IPS-11a (cell line): ENCODE results near the gene KRTAP5-7.

ENCODE experiments used
- H3K4me3 ChIP-seq: one replicate; pipeline ENCODE4 v1.5.1; 2013; ENCODE audit warnings: low read depth, low read length, control low read depth

Gene KRTAP5-7

DNA sequence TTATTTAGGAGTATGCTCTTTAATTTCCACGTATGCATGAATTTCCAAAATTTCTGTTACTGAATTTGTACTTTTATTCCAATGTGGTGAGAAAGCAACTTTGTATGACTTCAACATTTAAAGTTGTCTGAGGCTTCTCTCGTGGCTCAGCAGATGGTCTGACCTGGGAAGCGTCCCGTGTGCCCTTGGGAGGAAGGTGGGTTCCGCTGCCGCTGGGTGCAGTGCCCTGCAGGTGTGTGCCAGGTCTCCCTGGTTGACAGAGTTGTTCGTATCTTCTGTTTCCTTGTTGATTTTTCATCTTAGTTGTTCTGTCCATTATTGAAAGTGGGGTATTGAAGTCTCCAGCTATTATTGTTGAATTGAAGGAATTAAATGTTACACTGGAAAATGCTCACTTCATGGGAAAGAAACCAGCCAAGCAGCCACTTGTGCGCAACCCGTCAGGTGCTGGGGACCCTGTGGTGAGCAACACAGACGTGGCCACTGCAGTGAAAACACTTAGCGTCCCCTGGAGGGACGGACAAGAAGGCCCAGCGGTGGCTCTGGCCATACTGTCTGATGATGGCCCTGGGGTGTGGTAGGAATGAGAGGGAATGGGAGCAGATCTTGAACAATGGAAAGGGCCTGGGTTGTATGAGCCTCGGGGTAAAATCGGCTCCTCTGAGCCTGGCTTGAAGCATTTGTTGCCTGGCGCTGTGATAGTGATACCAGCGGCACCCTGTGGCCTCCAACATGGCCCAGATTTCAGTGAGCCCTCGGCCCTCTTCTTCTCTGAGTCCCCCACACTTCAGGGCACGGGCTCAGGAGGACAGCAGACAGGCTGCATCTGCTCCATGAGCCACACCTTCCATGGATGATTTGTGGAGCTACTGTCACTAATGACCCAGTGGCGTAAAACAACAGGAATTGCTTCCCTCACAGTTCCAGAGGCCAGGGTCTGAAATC, 31.5 kb upstream of the KRTAP5-7 start:
- H3K4me3 ChIP-seq = no peak overlapping the region

DNA sequence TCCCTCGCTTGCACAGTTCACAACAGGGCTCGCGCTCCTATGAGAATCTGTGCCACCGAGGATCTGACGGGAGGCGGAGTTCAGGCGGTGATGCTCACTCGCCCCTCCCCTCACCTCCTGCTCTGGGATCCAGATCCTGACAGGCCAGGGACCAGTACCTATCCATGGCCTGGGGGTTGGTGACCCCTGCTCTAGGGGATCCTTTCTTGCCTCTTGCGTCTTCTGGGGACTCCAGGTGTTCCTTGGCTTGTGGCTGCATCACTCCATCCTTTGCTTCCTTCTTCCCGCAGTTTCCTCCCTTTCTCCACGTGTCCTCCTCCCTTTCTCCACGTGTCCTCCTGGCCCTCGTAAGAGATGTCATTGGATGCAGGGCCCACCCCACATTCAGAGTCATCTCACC, 30.6 kb upstream of the KRTAP5-7 start:
- no peak overlapping the region for H3K4me3 ChIP-seq

GRCh38 chr11:71498091-71498490, 29.0 kb upstream of the KRTAP5-7 start:
- H3K4me3 ChIP-seq = no peak overlapping the region

- no peak overlapping the region for H3K4me3 ChIP-seq
Measured at GRCh38 chr11:71499125-71499524, 27.9 kb upstream of the KRTAP5-7 start.

DNA sequence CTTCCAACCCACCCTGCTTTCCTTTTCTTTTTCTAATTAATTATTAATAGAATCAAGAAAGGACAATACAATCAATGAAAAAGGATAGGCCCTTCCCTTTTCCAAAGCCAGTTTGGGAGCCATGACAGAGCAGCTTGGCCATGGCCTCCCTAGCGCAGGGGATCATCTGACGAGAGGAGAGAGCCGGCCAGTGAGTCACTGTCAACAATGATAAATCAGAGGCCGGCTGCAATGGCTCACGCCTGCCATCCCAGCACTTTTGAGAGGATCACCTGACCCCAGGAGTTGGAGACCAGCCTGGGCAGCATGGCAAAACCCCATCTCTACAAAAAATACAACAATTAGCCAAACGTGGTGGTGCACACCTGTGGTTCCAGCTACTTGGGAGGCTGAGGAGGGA, 27.5 kb upstream of the KRTAP5-7 start:
- H3K4me3 ChIP-seq = no peak overlapping the region

GRCh38 chr11:71500601-71501021, 26.5 kb upstream of the KRTAP5-7 start:
- H3K4me3 ChIP-seq = no peak overlapping the region

- H3K4me3 ChIP-seq = no peak overlapping the region
Measured at GRCh38 chr11:71501071-71501985, 25.7 kb upstream of the KRTAP5-7 start.

- H3K4me3 ChIP-seq = no peak overlapping the region
Measured at GRCh38 chr11:71502026-71502425, 25.0 kb upstream of the KRTAP5-7 start.

DNA sequence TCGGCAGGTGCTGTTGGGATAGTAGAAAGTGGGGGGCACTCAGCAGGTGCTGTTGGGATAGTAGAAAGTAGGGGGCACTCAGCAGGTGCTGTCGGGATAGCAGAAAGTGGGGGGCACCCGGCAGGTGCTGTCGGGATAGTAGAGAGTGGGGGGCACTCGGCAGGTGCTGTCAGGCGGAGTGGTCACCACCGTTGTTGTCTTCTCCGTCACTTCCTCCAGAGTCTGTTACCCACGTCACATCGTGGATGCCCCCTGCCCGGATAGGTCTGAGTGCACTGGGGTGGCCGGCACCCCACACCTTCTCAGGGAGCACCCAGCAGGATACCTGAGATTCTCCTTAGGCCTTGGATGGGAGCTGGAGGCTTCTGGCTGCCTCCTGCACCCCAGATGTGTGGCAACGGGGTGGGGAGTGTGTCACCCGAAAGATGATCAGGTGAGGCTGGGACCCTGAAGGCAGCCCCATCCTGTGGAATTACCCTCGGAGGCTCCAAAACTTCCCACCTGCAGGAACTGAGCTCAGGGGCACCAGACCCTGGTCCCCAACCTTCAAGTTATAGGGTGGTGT, 24.1 kb upstream of the KRTAP5-7 start:
- no peak overlapping the region for H3K4me3 ChIP-seq

GRCh38 chr11:71504531-71504930, 22.5 kb upstream of the KRTAP5-7 start:
- no peak overlapping the region for H3K4me3 ChIP-seq

DNA sequence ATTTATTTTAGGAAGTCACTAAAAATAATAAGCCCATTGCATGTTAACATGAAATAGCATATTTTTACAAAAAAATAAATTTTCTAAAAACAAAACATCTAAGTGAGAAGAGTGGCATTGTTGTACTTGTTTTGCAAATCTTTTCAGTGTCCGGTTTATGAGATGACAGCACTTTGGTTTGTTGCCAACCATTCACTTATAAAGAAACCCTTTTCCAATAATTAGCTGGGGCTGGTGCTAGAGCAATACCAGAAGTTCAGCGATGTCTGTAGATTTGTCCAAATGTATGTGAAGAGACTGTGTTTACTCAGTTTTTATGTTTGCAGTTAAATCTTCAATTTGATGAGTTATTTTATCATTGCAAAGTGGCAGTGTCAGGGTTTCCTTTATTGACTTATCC, 22.1 kb upstream of the KRTAP5-7 start:
- H3K4me3 ChIP-seq = no peak overlapping the region

DNA sequence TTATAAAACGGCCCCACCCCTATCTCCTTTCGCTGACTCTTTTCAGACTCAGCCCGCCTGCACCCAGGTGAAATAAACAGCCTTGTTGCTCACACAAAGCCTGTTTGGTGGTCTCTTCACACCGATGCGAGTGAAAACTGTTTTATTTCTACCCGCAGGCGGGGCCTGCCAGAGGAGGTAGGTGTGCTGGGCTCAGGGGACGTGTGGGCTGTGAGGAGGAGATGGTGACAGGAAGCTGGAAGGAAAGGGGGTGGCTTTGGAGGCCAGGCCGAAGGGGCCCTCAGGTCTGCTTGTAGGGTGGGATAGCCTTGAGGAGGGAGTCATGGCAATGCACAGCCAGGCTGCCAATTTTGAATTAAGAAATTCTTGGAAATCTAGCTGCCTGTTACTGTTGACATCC, 21.3 kb upstream of the KRTAP5-7 start:
- H3K4me3 ChIP-seq = no peak overlapping the region

- H3K4me3 ChIP-seq = no peak overlapping the region
Measured at GRCh38 chr11:71507102-71507501, 20.0 kb upstream of the KRTAP5-7 start.

DNA sequence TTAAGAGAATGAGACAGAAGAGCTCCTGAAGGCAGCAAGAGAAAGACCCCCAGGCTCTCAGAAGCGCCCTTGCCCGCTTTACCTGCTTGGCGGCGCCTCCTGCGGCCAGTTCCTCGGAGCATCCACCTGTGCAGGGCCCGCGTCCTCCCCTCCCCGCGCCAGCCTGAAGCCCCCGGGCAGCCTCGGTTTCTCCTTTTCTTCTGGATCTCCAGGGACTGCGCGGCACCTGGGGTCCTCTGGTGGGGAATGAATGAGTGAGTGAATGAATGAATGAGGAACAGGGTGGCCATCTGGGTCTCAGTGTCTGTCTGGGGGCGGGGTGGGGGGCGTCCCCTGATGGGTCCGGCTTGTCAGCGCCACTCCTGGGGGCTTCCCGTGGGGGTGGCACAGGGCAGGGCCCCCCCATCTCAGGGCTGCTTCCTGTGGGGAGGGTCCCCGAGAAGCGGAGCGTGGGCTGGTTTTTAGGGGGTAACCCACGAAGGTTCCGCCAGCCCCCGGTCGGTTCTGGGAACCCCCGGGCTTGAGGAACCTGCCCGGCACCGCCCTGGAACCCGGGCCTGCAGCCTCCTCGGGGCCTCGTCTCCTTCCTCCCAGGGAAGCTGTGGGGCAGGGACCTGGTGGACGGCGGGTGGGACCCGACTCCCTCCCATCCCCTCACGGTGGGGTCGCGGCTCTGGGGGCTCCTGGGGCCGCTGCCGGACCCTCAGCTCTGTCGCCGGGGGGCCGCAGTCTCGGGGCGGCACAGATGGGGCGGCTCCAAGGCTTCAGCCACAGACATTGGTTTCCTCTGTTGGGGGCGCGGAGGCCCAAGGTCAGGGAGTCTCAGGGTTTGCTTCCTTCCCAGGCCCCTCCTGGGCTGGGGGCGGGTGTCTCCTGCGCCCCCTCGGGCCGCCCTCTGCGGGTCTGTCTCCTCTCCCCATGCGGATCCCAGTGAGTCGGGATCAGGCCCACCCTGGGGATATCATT, 8.3 kb upstream of the KRTAP5-7 start:
- no peak overlapping the region for H3K4me3 ChIP-seq

DNA sequence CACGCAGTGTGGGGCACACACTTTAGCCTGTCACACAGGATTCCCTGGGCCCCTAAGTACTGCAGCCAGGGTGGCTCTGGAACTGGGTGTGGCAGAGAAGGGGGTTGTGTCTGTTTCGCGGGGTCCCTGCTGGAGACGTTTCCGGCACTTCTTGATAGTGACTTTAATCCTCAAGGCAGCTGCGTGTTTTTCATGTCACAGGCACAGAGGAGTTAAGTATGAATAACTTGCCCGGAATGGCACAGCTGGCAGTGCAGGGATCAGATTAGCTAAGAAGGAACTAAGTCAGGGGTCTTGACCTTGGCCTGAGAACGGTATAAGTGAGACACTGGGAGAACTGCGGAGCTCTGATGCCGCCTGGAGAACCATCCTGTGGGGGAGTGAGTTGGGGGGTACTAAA, 7.5 kb upstream of the KRTAP5-7 start:
- H3K4me3 ChIP-seq = no peak overlapping the region

DNA sequence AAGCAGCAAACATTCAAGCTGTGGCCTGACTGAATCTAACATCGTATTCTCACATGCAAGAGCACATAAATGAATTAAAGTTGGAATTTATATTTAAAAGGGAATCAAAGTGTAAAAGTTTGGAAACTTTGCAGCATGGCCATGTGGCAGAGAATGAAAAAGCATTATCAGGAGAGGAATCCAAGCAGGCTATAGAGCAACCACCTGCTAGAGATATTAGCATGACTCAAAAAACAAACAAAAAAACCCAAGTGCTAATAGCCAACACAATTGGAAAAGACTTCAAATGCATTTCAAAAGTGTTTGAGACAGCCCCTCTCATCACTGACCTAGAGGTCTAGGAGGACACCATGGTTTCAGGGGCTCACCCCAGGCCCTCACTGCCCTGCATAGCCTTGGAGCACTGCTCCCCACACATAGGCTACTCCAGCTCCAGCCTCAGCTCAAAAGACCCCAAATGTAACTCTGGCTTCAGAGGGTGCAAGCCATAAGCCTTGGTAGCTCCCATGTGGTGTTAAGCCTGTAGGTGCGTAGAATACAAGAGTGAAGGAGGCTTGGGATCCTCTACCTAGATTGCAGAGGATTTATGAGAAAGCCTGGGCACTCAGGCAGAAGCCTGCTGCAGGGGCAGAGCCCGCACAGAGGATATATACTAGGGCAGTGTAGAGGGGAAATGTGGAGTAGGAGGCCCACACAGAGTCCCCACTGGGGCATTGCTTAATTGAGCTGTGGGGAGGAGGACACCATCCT, 1.7 kb upstream of the KRTAP5-7 start:
- no peak overlapping the region for H3K4me3 ChIP-seq

GRCh38 chr11:71525938-71526495, 1.1 kb upstream of the KRTAP5-7 start:
- H3K4me3 ChIP-seq = no peak overlapping the region

DNA sequence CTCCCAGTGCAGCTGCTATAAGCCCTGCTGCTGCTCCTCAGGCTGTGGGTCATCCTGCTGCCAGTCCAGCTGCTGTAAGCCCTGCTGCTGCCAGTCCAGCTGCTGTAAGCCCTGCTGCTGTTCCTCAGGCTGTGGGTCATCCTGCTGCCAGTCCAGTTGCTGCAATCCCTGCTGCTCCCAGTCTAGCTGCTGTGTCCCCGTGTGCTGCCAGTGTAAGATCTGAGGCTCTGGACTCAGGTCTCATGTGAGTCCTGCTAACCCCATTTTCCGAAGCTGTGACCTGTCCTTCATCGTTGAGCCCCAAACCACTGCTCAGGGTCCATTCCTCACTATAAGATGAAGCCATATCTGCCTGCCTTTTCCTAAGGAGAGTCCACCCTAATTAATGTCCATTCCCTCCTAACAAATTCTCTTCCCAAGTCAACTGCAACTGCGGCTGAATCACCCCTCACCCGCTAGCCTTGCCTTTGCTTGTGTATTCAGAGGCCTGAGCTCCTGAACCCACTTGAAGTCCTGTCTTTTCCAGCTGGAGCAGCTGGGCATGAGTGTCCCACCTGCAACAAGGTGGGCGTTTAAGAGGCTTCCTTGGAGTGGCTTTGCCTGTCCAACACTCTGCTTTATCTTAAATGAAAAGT, 626 bp downstream of the KRTAP5-7 start:
- H3K4me3 ChIP-seq = no peak overlapping the region

DNA sequence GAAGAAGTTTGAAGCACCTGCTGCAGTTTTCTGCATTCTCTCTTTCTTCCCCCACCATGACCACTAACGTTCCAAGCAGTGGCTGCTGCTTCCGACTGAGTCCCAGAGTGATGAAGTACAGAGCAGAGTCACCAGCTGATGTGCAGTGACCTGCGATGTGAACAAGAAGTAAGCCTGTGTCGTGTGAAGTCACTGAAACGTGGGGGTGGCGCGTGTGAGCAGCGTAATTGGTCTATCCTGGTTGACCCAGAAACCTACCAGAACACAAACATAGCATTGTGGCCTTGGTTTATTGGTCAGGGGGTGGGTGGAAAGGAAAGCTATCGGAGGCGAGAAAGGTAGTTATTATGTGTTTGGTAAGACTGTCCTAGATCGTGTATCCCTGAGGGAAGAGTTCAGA, 3.5 kb downstream of the KRTAP5-7 start:
- no peak overlapping the region for H3K4me3 ChIP-seq
